Measurements from ENCODE around the gene DPP4.

DPP4 gene

DNA sequence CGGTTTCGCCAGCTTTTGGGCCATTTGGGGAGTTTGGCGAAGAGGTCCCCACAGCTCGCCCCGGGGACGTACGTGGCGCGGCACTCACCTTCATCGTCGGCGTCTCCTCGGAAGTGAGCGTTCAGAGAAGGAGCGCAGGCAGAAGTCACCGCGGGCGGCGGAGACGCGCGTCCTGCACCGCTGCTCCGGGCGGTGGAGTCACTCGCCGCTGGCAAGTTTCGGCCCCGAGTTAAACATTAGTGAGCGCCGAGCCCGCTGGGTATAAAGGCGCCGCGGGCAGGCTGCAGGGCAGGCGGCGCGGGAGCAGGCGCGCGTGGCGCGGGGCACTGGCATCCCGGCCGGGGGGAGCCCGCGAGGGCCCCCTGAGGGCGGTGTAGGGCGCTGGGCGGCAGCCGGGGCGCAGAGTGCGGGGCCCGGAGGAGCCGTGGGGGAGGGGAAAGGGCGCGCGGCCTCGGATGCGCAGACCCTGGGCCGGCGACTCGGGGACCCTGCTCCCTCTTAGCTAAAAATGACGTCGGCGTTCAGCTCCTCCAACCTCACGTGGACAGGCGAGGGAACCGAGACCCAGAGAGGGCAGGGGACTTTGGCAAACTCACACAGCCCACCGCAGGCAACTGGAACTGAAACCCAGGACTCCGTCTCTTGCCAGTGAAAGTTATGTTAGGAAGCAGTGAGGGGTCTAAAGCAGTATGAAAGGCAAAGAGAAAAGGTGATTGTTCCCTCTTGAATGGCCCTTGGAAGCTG is at the start of gene DPP4:
DPP4 (minus strand) TSS at position 328 of the 744 bp plus-strand sequence; CDS start at position 94, 234 bp downstream.
- DNase-seq, result no peak

DNA sequence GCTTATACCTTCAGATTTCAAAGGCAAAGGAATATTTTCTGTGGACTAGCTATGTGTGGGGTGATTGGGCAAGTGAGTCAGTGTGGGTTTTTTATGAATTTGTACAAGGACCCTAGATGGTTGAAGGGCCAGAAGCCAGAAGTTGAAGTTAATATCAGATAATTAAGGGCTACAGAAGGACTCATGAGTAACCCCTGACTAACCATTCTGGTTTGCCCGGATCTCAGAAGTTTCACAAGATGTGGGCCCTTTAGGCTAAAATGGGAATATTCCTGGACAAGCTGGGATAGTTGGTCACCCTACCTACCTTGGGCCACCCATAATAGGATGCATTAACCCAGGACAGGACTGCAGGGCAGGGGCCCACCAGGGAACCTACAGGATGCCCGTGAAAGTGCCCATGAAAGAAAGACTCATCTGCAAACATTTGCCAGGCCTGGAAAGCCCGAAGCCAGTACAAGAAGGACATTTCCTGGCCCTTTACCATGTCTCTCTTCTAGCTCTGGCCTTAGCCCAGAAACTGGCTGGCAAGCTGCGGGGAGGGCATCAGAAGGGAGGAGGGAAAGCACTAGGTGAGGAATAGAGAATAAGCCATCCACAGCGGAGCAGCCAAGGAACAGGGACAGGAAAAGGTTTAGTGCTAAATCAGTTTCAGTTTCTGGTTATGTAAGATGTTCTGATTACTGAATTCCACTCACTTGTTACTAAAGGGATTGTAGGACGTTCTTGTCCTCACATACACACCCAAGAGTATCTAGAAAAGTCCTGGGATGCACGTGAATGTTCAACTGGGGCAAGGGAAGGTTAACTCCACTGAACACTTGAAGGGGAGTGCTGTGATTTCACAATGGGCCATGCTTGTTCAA is 44.4 kb upstream of the DPP4 start:
- no peak for DNase-seq

DNA sequence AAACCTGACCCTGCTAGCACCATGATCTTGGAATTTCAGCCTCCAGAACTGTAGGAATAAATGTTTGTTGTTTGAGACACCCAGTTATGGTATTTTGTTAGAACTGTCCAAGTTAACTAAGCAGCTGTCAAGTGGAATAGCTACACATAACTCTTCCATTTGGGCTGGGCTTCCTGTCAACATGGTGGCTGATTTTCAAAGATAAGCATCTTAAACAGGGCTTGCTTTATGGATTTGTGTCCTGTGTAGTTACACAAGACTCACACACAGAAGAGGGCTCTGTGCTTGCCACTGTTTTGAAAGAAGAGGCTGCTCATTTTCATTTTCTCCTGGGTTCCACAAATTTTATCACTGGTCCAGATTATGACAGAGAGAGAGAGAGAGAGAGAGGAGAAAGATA is 42.3 kb upstream of the DPP4 start:
- DNase-seq, result no peak

DNA sequence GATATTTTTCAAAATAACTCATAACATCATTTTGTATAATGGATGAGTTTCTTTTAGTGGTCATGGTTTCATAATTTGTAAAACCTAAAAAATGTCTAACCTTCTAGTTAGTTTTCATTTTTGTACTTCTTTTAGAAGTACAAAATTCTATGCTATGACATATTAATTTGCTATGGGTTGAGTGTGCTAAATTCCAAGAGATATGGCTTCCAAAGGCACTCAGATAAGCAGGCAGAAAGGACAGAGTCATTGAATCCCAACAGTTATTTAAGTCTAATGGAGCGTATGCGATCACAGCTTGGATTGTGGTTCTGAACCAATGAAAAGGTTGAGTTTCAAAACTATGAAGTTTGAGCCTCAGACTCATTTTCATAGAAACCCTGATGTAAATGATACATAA is 41.1 kb upstream of the DPP4 start:
- DNase-seq, result no peak

DNA sequence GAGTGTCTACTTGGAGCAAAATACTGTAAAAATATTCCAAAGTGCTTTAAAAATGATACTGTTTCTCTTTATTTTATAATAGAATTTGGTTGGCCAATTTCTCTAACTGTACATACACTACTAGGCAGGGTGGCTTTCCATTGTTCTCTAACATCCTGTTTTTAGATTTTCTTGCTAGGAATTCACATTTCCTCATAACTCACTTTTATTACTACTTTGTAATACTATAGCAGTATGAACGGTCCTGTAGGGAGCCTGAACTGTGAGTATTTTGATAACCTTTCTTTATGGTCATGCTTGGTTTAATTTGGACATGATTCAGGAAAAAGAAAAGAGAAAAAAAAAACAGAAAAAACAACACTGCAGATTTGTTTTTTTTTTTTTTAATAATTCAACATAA is 40.3 kb upstream of the DPP4 start:
- no peak for DNase-seq

DNA sequence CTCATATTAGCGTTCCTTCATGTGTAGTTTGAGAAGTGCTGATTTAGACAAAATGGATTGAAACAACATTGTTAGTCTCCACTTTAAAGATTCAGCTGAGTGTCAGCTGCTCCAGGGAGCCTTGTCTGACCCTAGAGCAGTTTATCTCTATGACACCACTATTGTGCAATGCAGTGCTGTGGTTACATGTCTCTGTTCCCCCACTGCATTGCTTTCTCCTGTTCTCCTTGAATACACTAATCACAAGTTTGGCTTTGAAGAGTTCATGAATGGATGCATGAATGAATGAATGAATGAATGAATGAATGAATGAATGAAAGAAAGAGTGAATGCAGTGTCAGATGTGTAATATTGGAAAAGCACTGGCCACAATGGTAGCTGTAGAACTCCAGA is 39.8 kb upstream of the DPP4 start:
- DNase-seq, result no peak

DNA sequence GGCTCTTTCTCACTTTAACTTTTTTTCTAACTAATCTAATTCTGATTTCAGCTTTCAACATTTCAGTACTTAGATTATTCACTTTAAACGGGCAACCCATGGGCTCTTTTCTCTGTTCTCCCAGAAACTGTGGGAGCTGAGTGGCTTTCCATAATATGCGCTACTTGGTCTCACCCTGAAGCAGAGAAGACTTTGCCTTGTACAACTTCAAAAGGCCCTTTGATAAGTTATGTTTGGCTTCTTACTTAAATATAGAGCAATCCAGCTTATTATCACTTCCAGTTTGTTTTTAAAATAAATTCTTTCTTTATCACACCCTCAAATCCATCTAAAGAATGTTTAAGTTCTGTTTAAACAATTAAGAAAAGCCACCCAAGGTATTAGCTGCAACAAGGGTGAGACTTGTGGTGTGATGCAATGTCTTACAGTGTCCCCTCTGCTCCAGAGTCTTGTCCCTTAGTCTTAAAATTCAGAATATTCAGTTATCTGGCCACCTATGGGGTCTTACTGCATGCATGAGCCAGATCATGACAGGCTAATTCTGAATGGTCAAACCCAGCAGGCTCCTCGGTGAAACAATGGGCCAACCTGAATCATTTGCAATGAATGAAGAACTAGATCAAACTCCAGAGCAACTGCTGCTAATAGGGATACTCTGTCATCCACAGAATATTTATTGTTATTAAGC is 39.2 kb upstream of the DPP4 start:
- no peak for DNase-seq

DNA sequence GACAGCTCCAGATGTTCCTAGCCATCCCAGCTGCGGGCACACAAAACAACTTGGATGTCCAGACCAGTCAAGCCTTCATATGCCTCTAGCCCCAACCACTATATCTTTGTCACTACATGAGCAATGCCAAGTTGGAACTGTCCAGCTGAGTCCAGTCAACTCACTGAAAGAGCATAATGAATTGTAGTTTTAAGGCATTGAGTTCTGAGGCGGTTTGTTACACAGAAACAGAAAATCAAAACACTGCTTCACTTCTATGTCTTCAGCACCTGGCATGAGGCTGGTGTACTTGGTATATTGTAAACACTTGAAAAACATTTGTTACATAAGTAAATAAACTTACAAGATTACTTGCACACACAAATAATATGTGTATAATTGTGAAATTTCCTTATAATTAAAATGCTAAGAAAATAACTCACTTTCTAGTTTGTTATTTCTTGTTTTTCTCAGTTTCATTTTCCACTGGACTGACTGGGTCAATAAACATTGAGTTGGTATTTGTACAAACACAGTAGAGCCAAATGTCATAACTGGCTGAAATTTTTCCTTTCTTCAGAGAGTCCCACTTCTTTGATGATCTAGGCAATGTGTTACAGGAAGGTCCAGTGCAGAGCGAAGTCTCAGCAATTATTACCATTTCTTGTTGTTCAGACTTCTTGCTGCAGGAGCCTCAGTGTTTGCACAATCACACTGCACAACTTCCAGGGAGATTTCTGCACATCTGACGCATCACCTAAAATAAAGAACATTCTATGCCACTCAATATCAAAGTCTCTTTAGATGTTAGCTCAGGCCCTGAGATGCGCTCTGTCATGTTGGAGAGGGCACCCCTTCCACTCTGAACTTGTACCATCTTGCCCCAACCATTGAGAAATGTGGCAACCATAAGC is 38.2 kb upstream of the DPP4 start:
- DNase-seq, result no peak

DNA sequence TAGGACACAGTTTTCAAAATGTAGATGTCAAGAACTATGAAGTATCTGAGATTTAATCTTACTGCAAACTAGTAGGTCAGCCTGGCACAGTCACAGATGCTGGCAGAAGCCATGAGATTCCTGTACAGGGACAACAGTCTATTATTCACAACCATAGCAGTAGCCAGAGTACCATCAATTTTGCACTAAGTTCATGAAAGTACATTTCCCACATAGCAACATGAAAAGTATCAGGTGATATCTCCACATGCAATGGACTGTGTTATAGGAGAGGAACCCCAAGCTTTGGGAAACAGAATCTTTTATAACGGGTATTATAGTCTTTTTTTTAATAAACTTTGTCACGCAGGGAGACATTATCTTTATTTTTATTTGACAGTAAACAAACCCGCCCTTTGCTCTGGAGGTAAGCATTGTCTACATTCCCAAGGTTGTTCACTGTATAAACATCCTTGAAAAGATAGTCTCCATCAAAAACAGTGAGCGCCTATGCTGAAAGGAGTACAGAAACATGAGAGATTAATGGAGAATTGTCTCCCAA is 33.4 kb upstream of the DPP4 start:
- no peak for DNase-seq

DNA sequence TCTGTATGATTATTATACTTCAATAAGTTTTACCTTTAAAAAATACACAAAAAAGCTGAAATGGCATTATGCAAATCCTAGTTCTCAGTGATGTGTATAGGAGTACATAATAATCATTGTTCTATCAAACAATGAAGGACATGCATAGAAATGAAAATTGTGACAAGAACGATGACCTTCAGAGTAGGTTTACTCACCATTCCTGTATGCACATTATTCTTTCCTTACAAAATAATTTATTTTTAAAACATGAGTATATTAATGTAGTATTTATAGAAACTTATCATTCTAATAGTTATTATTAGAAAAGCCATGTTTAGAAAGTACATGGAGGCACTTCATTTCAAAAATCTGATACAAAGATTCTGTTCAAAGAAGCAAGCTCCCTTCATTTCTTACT is 32.7 kb upstream of the DPP4 start:
- no peak for DNase-seq

DNA sequence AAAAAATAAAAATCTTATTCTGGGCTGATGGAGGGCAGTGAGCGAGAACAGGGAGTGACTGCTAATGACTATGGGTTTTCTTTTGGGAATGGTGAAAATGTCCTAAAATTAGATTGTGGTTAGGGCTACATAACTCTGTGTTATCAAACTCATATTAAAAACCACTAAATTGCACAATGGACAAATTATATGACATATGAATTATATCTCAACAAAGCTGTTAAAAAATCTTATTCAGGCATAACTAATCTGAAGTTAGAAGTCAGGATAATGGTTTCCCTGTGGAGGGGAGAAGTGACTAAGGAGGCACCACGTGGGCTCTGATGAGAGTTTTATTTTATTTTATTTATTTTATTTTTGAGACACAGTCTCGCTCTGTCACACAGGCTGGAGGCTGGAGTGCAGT is 32.1 kb upstream of the DPP4 start:
- DNase-seq, result no peak

DNA sequence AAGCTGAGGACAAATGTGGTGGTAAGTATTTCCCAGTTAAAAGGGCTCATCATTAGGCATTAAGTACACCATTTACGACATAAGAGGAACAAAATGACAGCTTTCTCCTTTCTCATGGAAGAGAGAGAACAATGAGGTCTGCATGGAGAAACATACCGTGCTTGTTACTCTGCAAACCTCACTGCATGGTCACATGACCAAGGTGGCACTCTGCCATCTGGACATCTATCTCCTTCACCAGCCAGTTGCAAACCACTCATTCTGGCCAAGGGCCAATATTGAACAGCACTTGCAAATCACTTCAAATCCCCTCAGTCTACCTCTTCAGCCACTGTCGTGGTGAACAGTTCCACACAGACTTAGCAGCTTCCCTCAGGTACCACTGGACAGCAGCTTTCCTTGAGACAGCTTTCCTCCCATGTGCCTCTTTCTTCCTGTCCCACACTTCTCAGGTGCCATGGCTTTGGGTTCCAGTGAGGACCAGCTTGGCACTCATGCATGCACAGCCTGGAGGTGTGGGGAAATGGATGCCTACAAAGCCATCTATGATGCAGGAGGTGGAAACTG is 29.5 kb upstream of the DPP4 start:
- peak; percentile 22 for DNase-seq

DNA sequence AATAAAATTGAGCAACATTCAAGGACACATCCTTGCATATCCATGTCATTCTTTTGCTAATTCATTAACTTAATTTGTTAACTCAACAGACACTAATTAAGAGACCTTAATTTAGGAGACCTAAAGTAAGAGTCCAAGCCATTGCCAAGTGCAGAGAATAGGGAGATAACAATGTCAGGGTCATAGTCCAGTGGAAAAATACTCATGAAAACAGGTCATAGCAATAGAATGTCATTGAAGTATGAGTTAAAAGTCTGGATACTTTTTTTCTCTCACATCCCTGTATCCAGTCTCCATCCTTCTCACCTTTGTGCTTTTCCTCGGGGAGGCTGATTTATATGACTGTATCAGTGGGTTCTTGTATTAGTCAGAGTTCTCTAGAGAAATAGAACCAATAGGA is 26.6 kb upstream of the DPP4 start:
- no peak for DNase-seq

DNA sequence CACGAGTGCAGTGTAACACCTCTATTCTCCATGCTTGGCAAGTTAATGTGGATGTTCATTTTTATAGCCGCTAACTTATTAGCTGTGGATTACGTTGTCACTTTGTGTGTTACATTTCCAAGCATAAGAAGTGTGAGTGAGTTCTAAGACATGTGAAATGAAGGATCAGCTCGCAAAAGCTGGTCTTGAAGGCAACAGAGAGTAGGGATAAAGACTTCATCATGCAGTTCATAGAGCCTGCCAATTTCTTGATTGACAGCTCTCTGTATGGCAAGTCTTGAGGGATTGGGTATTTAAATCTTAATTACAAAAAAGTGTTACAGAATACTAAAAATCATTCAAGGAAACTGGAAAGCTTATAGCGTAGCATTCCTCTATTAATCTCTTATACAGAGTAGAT is 25.8 kb upstream of the DPP4 start:
- no peak for DNase-seq

DNA sequence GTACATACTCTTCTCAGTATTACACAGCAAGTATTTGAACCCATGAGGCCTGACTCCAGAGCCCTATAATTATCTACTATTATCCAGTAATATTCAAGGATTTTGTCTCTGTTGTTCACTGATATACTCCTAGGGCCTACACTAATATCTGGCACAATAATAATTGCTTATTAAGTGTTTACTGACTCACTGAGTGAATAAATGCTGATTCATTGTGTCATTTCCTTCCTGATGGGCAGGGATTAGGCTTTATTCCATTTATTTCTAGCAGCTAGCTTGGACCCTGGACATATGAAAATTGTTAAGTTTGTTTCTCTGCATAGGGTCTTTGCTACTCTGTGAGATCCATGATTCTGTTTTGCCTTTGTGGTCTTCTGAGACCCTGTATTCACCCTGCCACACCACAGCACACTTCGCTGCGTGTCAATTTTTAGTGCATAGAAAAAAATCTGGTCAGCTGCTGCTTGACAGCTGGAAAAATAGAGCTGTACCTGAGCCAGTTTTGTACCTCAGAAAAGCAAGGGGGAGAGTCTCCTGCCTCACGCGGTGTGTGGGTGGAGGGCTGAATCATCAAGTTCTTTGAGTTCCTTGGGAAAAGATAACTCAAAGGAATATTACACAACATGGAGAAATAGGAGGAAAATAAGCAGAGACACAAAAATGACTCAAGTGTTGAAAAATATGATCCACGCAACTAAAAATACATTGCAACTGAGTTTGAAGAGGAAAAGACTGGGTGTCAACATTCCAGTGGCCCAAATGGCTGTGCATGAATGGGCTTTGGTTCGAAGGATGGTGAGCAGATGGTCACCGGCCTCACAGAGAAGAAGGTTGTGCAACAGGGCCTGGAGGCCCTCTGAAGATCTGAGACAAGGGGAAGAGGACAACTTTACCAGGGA is 18.9 kb upstream of the DPP4 start:
- no peak for DNase-seq

DNA sequence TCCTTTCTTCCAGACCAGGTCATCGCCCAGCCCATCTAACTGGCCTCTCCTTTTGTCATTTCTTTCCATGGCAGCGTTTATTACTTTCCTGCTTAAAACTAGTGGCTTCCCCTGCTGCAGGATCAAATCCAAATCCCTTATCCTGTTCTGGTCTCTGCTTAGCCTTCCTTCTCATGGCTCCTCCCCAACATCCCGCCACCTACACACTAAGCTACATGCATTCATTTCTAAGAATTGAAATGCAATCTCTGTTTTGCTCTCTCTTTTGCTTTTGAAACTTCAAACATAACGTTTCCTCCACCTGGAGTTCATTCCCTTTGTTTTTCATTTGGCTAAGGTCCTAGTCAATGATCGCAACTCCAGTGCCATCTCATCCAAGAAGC is 18.0 kb upstream of the DPP4 start:
- no peak for DNase-seq

DNA sequence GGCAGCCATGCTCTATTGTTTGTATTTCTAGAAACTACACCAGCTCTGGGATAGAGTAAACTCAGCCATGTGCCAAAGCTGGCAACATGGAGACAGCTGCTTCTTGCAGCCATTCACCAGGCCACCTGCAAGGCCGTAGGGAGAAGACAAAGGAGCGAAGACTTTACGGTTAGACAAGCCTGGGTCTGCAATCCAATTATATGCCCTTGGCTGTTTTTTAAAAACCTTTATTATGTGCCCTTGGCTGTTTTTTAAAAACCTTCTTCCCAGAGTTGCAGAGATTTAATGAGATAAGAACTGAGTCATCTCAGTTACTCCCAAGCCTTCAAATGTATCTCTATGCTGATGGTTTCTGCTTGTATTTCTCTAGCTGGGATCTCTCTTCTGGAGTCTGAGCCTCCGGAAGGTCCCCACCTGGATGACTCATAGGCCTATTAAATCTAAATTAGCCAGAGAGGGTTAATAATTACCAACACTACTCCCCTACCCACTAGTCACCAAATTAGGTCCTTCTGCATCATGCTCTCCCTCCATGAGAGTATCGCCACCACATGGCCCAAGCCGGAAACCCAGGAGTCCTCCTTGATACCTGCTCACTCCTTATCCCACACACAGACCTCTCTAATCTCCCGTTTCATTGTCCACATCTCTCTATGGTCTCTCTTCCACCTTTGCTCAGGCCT is 17.5 kb upstream of the DPP4 start:
- no peak for DNase-seq

DNA sequence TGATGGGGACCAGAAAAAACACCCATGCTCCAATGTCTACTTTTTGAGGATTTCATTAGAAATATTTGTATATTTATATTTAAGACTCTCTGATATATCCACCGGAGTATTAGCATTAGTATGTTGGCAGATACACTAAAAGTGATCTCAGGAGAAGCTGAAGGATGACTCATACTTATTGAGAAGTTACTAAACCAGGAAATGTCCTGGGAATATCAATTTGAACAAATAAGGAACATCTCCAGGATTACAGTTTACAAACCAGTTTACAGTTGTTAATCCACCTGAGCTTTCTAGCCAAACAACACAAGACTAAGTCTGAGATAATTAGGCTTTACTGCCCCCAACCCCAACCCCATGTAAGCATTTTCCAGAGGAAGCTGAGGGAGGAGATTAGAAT is 16.1 kb upstream of the DPP4 start:
- DNase-seq, result no peak

DNA sequence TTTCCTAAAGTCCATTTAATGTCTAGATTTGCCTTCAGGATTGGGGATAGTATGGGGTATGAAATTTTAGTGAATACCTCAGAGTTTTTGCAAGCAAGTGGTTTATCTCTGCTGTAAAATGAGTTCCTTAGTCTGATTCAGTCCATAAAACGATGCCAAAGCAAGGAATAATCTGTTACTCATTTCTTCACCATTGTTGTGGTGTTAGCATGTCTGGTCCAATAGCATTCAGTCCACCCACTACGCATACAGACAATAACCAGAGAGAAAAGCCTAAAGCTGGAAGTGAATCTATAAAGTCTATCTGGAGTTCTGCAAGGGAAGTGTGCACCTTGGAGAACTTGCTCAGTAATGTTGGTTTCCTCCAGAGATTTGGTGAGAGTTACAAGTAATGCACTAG is 12.9 kb upstream of the DPP4 start:
- DNase-seq, result no peak

DNA sequence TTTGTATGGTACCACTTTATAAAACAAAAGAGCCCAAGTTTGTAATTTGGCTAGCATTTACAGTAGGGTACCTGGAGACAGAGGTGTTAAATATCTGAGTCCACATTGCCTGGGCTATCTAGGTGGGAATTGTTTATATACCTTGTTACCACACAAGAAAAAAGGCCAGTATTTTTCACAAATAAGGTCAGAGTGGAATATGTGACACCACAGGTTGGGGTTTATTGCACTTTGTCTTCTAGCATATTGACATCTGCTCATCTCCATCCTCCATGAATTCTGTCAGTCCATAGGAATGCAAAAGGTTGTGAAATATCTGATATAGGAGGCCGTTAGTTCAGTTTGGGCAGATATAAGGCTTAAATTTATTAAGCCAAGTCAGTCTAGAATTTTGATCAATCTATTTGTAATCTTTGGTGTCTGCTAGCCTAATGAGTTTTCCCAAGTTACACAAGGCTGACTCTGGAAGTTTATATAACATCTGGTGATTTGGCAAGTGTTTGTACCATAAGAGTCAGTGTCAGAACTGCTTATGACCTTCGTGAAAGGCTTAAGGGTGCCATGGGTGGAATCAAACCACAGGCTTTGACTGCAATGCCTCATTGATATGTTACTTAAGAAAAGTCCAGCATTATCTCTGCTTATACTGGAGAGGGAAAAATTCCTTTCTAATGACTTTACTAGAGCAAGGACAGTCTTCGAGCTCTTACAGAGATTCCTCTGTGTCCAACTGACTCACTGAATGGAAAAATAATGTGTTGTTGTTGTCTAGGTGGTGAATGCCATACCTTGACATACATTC is 11.3 kb upstream of the DPP4 start:
- DNase-seq, result no peak
